Measurements from ENCODE around the gene DIDO1. TPM values are rescaled to one million over a fixed set of nuclear protein-coding genes. Genes with fewer than 3 reads are reported as not detected.

The DIDO1 gene
- total RNA-seq, 1 experiment from 2014 or later, result 85.9 TPM

DNA sequence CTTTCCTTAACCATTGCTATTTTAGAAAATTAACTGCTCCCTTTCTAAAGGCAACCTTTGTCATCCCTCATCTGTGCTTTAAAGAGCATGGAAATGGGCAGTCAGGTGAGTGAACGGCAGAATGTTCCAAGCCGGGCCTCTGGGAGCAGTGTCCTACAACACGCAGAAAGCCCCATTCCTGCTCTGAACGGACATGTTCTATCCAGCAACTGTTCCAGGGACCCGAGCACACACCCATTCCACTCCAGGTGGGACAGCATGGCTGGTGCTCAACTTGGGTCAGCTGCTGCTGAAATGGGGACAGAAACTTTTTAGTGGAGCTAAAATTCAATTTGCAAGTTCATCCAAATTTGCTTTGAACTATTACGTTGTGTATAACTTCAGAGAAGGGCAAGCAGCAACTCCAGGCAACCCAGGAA lies 26.7 kb downstream of the DIDO1 start:
- H2AFZ ChIP-seq (ENCODE audit: low read length), result no peak overlapping the region
- H2BK20ac ChIP-seq (ENCODE audit: low read depth, low read length, poor library complexity, severe bottlenecking), result no peak overlapping the region
- Mint-ChIP-seq H3K4me1 (peaks cover 32 to 37% of the 10 kb centered on the region in 2 experiments), H3K9me3 (no peaks in the 10 kb centered on the region; a peak in 1 of 5 replicates), H3K27me3 (ENCODE audit: low read depth) (no peaks in the 10 kb centered on the region), H3K27ac (peak overlapping the region in 2 of 3 experiments; percentile 73 to 91; a peak in 3 of 7 replicates), H3K36me3 (ENCODE audit: insufficient read depth in 1 of 3, low read depth in 3 of 3) (peaks cover 22 to 56% (median 30%) of the 10 kb centered on the region in 3 experiments), H3K4me3 (peak overlapping the region in 1 of 2 experiments; percentile 36; a peak in 1 of 5 replicates)
- H3K56ac ChIP-seq (ENCODE audit: insufficient read length, low read depth, low read length), result no peak overlapping the region
- H3K4me2 ChIP-seq (ENCODE audit: insufficient read depth, insufficient read length, low read length), result no peak overlapping the region
- no peak overlapping the region for H3K4ac ChIP-seq (ENCODE audit: low read depth, low read length)
- no peak overlapping the region for H2BK120ac ChIP-seq (ENCODE audit: low read depth, low read length, poor library complexity, severe bottlenecking)
- no peaks in the 10 kb centered on the region for H3K79me2 ChIP-seq (ENCODE audit: insufficient read depth, low read length)
- no peak overlapping the region for H2BK15ac ChIP-seq (ENCODE audit: low read depth, low read length)
- no peak overlapping the region for H3K9ac ChIP-seq (ENCODE audit: extremely low read depth, insufficient read length, low read length)
- TF ChIP-seq, protein P1, sequence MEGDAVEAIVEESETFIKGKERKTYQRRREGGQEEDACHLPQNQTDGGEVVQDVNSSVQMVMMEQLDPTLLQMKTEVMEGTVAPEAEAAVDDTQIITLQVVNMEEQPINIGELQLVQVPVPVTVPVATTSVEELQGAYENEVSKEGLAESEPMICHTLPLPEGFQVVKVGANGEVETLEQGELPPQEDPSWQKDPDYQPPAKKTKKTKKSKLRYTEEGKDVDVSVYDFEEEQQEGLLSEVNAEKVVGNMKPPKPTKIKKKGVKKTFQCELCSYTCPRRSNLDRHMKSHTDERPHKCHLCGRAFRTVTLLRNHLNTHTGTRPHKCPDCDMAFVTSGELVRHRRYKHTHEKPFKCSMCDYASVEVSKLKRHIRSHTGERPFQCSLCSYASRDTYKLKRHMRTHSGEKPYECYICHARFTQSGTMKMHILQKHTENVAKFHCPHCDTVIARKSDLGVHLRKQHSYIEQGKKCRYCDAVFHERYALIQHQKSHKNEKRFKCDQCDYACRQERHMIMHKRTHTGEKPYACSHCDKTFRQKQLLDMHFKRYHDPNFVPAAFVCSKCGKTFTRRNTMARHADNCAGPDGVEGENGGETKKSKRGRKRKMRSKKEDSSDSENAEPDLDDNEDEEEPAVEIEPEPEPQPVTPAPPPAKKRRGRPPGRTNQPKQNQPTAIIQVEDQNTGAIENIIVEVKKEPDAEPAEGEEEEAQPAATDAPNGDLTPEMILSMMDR (conservative IDR thresholded peaks at IDR 0.05), result 0 out of 3 replicates have a peak, but pooled peaks have one; percentile 9
- WGBS (ENCODE audit: extremely low coverage, insufficient read length, low lambda C conversion rate), result no CpG with 5 or more reads among the region's 6 CpGs
- no peak overlapping the region for H3K18ac ChIP-seq (ENCODE audit: insufficient read length, low read depth, low read length)
- H3K79me1 ChIP-seq (ENCODE audit: insufficient read depth, low read depth, low read length, poor library complexity, severe bottlenecking), result no peaks in the 10 kb centered on the region
- no peaks in the 10 kb centered on the region for H3K9me3 ChIP-seq (ENCODE audit: control insufficient read depth, low read depth, low read length)
- no peaks in the 10 kb centered on the region for H3K27me3 ChIP-seq (ENCODE audit: insufficient read depth, low read length)
- no peak overlapping the region for H2BK5ac ChIP-seq (ENCODE audit: insufficient read length, low read length)
- DNase-seq, result no peak
- no peaks in the 10 kb centered on the region for H4K20me1 ChIP-seq (ENCODE audit: control insufficient read depth, insufficient read depth, insufficient read length)
- H3K27ac ChIP-seq (ENCODE audit: insufficient read length, low read depth, low read length), result no peak overlapping the region
- H3K4me1 ChIP-seq (ENCODE audit: insufficient read depth, low read length), result no peaks in the 10 kb centered on the region; the same call in 1 of the 2 replicates
- no peak overlapping the region for H3K14ac ChIP-seq (ENCODE audit: insufficient read depth, low read length)
- H3K23me2 ChIP-seq (ENCODE audit: insufficient read length, low read depth, low read length, poor library complexity, severe bottlenecking), result no peaks in the 10 kb centered on the region
- H4K5ac ChIP-seq (ENCODE audit: insufficient read length, low read depth, low read length), result no peak overlapping the region
- H2BK12ac ChIP-seq (ENCODE audit: insufficient read length, low read depth, low read length), result no peak overlapping the region
- no peak overlapping the region for H2AK5ac ChIP-seq (ENCODE audit: insufficient read length, low read length)
- H3K23ac ChIP-seq (ENCODE audit: insufficient read length, low read depth, low read length), result no peak overlapping the region
- no peak overlapping the region for H4K8ac ChIP-seq (replicated peaks; ENCODE audit: insufficient read length, low read depth, low read length)
- no peak overlapping the region for H4K91ac ChIP-seq (ENCODE audit: insufficient read length, low read depth, low read length)
- no peak overlapping the region for H3T11ph ChIP-seq (ENCODE audit: low read length)
